Measurements from ENCODE around the gene RANBP9. TPM values are rescaled to one million over a fixed set of nuclear protein-coding genes. Genes with fewer than 3 reads are reported as not detected.

RANBP9 gene
- total RNA-seq, 1 experiment from 2014 or later: 44.5 TPM

- ChIA-PET CTCF (no interaction called here), POLR2A (no interaction called here)
- in situ Hi-C loops (cut with HindIII; ENCODE audit: low pct_unique_long_range_greater_than_20kb, low sequenced_read_pairs) (no loop called here), intact Hi-C loops (cut with micrococcal nuclease; ENCODE audit: unreplicated experiment) (no loop called here)
- DNase-seq (ENCODE audit: low read depth, low spot score) (no peak), ATAC-seq (no peak)
- Histone ChIP-seq H3K27ac (ENCODE audit: low read length) (no peak overlapping the region), H3K4me3 (ENCODE audit: low read depth in 2 of 2, low read length in 2 of 2) (no peak overlapping the region), H3K36me3 (ENCODE audit: control insufficient read depth, insufficient read depth, low read length) (no peaks in the 10 kb centered on the region; the same call in 1 of the 2 replicates), H3K9me3 (ENCODE audit: control insufficient read depth, insufficient read depth, low read depth, low read length) (no peaks in the 10 kb centered on the region), H3K27me3 (ENCODE audit: control insufficient read depth, insufficient read depth, low read length) (no peaks in the 10 kb centered on the region), H3K4me1 (ENCODE audit: control insufficient read depth, insufficient read depth, low read length) (no peaks in the 10 kb centered on the region)
- TF ChIP-seq CTCF (IDR thresholded peaks at IDR 0.05) (no peak), TCF7L2 (IDR thresholded peaks at IDR 0.05; ENCODE audit: low read depth, low read length) (no peak), SIN3A (IDR thresholded peaks at IDR 0.05; ENCODE audit: borderline replicate concordance, insufficient read depth, low read depth, low read length) (no peak), REST (IDR thresholded peaks at IDR 0.05; ENCODE audit: insufficient read depth in 1 of 2, low read depth in 2 of 2, low read length in 1 of 2) (no peak), POLR2AphosphoS5 (IDR thresholded peaks at IDR 0.05; ENCODE audit: low read depth, low read length) (no peak)
- BruUV-seq (replicated peaks): no TSS peak
These were observed 26.8 kb downstream of the RANBP9 start for GRCh38 chr6:13684855-13685254.

GRCh38 chr6:13683038-13683437 is 28.6 kb downstream of the RANBP9 start:
- Histone ChIP-seq H3K4me3 (ENCODE audit: low read depth in 2 of 2, low read length in 2 of 2) (no peak overlapping the region), H3K4me1 (ENCODE audit: control insufficient read depth, insufficient read depth, low read length) (peaks cover 9% of the 10 kb centered on the region), H3K27ac (ENCODE audit: low read length) (no peak overlapping the region), H3K36me3 (ENCODE audit: control insufficient read depth, insufficient read depth, low read length) (no peaks in the 10 kb centered on the region; the same call in 1 of the 2 replicates), H3K27me3 (ENCODE audit: control insufficient read depth, insufficient read depth, low read length) (no peaks in the 10 kb centered on the region), H3K9me3 (ENCODE audit: control insufficient read depth, insufficient read depth, low read depth, low read length) (no peaks in the 10 kb centered on the region)
- POLR2A ChIA-PET: no interaction called here
- CTCF ChIA-PET: no interaction called here
- no TSS peak for BruUV-seq (replicated peaks)
- TF ChIP-seq TCF7L2 (IDR thresholded peaks at IDR 0.05; ENCODE audit: low read depth, low read length): no peak
- no peak for TF ChIP-seq SIN3A (IDR thresholded peaks at IDR 0.05; ENCODE audit: borderline replicate concordance, insufficient read depth, low read depth, low read length)
- TF ChIP-seq CTCF (IDR thresholded peaks at IDR 0.05): no peak
- TF ChIP-seq REST (IDR thresholded peaks at IDR 0.05; ENCODE audit: insufficient read depth in 1 of 2, low read depth in 2 of 2, low read length in 1 of 2): no peak
- no peak for TF ChIP-seq POLR2AphosphoS5 (IDR thresholded peaks at IDR 0.05; ENCODE audit: low read depth, low read length)
- in situ Hi-C loops (cut with HindIII; ENCODE audit: low pct_unique_long_range_greater_than_20kb, low sequenced_read_pairs): no loop called here
- DNase-seq (ENCODE audit: low read depth, low spot score): no peak
- intact Hi-C loops (cut with micrococcal nuclease; ENCODE audit: unreplicated experiment): no loop called here
- no peak for ATAC-seq

Data from Panc1 (cell line).